GM18870 (cell line): ENCODE results near the gene MAPK11.

Experiments
- ATAC-seq: cut with Tn5 transposase; IDR thresholded peaks from one replicate; pipeline ENCODE4 v1.9.1; 2021; ENCODE audit warnings: moderate library complexity; ENCODE audit not compliant: unreplicated experiment

MAPK11 gene

DNA sequence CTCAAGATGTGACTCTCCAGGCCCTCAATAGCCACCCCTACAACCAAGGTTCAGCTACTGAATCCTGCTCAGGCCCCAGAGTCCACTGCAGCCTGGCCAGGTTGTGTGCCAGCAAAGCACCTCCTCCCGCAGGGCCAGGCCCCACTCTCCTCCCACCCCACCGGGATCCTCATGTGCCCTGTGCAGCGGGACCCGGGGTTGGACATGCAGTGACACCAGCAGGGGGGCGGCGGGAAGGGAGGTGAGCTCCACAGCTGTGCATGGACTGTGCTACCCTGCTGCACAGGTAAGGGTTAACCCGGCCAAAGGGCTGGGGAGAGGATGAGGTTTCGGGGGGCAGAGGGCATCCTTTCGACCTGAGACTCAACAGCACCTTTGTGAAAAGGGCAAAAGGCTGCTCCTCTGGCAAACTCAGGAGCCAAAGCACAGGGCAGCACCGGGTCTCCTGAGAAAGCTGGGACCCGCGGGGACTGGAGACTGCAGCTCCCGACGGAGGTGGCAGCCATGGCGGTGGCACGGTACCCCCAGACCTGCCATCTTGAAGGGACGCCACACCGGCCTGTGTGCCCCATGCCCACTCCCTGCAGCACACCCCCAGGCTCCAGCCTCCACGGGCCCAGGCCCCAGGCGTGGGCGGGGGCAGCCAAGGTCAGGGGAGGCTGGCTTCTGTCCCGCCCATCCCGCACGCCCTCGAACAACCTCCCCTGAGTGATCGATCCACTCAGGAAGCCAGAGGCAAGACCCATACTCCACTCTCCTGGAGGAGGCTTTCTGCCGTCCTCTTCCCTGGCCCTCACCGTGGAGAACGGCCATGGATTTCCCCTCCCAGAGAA is 26.7 kb upstream of the MAPK11 start:
- no peak for ATAC-seq

DNA sequence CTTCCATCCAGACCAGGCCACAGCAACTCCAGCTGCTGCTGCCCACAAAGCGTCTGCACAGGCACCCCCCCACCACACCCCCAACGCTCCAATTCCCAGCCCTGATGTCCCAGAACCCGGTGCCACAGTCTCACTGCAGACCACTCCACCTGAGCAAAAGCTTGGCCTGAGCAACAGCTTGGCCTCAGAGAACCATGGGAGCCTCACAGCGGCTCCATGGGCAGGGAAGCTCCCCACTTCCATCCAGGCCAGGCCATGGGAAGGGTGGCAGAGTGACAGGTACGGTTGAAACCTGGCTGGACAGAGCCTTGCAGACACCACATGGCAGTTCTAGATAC is 24.1 kb upstream of the MAPK11 start:
- no peak for ATAC-seq

DNA sequence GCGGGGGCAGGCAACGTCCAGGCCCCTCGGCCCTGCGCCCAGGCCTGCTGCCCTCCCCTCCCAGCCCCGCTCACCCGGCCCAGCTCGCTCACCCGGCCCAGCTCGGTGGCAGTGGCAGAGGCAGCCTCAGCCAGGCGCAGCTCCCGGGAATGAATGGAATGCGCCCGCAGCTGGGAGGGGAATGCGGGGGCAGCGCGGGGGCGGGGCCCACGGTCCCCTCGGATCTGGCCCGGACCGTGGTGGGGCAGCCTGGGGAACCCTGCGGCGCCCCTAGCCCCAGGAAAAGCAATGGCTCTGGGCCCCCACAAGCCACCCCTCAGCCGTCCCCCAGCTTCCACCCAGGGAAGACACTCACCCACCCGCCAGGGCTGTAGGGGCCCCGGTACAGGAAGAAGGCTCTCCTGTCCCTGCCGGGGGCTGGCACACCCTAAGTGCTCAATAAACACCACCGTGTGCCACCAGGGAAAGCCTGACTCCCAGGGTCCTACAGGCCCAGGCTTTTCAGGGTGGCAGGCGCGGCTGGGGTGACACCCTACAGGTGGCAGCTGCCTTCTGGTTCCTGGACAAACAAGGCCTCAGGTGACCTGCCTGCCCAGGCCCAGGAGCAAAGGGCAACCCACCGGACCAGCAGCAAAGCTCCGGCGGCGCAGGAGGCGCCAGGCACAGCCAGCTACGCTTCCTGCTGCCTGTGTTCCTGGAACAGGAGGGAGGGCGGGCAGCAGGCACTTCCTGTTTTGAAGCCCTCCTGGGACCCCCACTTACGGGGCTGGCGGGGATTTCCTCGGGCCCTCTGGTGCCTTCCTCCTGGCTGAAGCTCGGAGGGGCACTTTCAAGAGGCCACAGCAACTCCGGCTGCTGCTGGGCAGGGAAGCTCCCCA is 23.5 kb upstream of the MAPK11 start:
- no peak for ATAC-seq

DNA sequence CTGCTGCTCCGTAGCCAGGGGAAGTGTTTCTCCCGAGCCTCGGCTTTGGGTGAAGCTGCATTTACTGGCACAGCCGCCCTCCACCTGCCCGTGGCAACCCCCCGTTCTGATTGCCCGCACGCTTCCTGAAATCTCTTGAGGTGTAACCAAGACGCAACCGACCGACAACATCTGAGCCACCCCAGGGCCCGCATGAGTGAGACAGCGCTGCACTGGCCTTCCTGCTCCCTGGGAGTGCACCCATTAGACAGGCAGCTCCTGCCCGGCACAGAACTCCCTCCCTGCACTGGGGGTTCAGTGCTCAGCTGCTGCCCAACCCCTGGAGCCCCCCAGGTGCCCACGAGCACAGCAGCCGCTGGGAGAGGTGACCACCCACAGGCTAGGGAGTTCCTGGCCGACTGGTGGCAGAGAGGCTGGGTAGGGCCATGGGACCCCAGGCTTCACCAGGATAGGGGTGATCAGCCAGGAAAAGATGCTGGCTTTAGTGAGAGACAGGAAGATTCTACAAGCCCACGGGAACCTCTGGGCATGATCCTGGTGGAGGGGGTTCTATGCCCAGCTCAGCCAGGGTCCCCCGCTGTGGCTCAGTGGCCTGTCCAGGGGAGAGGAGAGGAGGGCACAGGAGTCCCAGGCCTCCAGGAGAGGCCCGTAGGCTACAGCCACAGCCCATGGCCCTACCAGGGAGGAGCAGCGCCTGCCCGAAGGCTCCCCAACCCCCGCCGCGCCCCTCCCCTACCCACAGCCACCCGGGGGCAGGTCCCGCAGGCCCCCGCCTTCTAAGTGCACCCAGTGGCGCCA is 22.7 kb upstream of the MAPK11 start:
- no peak for ATAC-seq

DNA sequence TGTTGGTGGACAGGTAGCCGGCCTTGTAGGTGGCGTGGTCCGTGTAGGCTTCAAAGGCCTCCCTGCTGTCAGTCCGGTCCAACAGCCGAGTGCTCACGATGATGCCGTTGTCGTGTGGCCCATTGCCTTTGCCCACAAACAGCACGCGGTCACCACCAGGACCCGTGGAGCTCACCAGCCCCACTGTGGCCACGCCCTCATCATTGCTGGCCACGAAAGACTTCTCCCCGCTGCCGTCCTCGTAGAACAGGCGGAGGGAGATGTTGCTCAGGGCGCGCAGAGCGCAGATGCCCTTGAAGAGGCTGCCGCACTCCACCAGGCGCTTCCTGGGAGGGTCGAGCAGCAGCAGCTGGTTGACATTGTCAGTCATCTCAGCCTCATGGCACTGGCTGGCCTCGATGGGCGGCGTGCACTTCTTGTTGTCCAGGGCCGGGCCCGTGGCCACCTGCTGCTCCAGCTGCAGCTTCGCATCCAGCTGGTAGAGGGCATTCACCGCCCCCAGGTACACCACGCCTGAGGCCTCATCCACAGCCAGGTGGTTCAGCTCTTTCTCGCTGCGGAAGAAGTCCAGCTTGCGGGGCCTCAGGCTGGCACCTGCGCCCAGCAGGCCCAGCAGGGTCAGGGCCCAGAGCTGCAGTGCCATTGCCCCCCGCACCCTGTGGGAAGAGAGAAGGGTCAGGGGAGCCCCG is 19.9 kb upstream of the MAPK11 start:
- ATAC-seq = no peak

DNA sequence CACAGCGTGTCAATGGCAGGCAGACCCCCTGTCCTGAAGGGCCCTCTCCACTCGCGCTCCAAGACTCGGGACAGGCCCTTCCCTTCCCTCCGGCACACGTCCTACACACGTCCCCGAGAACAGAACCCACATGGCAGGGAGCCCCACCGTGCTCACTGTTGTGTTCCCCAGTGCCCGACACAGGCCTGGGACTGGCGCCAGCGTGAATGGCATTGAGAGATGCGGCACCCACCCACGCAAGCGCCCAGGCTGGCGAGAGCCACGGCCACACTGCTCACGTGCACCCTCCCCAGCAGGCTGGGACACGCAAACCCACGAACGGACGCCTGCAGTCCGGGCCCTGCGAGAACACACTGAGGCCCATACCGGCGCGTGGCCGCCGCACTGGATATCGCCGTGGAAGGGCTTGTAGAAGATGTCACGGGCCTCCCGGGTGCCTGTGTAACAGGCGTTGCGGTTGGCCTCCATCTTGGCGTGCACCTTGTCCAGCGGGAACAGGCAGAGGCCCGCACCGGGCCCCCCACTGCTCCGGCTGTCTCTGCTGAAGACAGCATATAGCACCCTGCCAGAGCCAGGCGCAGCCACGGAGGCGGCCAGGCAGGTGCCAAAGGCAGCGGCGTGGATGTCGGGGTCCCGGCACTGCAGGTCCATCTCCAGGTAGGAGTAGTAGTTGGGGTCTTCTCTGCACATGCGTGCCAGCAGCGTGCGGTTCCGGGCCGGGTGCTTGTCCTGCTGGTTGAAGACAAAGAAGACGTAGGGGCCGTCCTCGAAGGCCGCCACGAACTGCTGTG is 19.2 kb upstream of the MAPK11 start:
- ATAC-seq = no peak

DNA sequence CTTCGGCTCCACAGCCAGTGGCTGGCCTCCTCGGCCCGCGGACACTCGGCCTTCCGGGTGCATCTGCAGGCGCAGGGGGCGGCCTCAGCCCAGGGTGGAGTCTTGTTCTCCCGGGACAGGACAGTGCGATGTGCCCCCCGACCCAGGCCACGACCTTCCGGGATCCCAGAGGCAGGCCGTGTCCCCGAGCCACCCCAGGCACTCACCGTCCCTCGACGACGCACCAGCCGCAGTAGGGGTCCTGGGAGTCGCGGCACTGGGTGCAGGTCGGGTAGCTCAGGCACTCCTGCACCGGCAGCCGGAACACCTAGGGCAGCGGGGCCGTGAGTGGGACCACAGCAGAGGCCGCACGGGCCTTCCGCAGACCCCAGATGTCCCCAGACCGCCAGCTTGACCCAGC is 17.6 kb upstream of the MAPK11 start:
- ATAC-seq = no peak

DNA sequence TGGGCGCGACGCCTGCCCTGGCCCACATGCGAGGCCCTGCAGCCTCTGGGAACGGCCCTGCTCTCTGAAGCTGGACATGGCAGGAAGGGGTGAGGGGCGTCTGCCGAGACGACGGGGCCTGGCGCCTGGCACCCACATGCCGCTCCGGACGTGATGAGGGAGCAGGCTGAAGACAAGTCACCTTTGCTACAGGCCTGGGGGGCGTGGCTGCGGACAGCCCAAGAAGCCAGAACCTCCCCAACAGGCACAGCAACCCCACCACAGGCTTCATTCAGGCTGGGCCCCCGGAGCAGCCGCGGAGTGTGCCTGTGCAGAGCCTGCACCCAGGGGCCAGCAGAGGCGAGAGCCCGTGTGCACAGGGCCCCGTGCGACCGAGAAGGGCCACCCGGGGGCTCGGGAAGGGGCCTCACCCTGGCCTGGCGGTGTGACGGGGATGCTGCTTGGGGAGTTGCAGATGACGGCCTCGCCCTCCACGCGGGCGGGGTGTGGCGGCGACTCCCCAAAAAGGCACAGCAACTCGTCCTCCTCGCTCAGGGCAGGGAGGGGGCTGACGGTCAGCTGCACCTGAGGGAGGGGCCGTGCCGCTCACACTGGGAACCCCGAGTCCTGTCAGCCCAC is 16.6 kb upstream of the MAPK11 start:
- ATAC-seq = no peak

DNA sequence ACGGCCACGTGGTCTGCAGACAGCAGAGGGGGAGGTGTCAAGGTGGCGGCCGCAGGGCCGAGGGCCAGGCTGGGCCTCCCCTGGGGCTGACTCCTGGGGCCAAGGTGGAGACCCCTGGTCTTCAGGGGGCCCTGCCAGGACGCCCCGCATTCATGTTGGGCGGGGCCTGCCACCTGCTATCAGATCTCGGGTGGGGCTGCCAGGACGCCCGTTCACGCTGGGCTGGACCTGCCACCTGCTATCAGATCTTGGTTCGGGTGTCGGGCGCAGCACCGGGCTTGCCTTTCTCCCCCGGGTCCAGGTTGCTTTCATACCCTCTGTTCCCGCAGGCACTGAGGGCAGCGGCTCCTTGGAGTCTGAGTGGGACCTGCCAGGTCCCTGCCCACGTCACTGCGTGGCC is 16.1 kb upstream of the MAPK11 start:
- no peak for ATAC-seq

DNA sequence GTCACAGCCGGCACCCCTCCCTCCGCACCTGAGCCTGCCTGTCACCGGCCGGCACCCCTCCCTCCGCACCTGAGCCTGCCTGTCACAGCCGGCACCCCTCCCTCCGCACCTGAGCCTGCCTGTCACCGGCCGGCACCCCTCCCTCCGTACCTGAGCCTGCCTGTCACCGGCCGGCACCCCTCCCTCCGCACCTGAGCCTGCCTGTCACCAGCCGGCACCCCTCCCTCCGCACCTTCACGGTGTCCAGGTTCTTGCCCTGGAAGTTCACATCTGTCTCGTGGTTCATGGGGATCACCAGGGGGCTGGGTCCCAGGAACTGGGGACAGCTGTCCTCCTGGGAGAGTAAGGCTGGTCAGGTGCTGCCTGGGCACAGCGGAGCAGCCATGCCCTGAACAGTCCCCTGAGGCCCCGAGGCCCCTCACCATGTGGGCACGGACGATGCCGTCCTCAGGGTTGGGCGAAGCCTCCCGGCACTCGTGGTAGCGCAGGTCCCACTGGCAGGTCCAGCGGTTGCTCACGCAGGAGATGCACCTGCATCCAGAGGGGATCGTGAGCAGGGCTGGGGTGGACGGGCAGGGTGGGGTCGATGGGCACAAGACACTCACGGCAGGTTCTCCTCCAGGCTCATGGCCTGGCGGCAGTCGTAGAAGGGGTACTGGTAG is 15.5 kb upstream of the MAPK11 start:
- ATAC-seq = no peak

DNA sequence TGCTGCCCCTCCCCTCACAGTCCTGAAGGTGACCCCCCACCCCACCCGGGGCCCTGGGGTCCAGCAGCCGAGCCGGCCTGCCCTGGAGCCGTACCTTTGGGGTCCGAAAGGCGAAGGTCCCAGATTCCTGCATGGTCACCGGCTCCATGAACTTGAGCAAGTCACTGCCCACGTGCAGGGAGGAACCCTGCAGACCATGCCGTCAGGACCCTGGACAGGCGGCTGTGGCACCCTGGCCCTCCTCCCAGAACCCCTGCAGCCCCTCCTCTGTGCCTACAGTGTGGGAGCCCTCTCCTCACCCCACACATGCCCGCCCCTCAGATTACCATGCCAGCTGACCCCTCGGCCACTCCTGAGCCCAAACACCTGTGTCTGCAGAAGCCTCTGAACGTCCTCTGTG is 14.3 kb upstream of the MAPK11 start:
- ATAC-seq = no peak

DNA sequence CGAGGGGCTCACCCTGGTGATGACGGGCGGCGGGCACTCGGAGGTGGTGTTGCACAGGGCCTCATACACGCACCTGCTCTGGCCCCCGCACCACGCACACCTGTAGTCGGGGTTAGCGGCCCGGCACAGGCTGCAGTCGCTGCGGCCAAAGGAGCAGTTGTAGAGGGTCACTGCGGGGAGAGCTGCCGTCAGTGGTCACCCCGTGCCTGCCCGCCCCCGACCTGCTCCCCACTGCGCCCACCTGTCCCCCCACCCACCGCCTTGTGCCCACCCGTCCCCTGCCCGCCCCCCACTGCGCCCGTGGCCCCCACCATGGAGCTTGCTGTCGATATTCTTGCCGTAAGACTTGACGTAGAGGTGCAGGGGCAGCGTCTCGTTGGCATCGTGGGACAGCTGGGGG is 13.6 kb upstream of the MAPK11 start:
- no peak for ATAC-seq

DNA sequence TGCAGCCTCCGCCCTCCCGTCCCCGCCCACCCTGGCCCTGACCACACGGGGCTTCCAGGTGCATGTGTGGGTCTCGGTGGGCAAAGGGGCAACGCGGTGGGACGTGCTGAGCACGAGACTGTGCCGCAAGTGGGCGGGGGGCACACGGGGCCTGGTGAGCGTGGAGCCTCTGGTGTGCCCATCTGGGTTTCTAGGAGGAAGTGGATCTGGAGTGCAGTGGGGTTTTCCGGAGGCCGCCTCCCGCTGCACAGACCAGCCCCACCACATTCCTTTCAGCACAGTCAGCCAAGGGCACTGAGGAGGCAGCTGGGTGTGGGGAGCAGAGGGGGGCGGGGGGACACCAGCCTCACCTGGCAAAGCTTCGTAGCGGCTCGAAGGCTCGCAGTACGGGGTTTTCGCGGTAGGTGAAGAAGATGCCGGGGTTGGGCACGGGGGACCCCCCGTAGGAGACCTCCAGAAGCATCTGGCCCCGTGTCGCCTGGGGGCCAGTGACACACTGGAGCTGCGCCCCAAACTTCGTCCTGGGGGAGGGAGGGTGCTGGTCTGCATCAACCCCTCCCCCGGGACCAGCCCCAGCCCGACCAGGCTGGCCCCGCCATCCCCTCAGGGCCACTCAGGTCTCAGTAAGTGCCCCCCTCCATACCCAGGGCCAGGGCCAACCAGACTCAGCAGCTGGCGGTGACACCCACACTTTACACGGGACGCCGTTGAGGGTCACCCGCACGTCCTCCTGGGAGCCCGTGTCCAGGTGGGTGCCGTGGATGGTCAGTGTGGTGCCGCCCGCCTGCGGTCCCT is 12.4 kb upstream of the MAPK11 start:
- ATAC-seq = no peak

DNA sequence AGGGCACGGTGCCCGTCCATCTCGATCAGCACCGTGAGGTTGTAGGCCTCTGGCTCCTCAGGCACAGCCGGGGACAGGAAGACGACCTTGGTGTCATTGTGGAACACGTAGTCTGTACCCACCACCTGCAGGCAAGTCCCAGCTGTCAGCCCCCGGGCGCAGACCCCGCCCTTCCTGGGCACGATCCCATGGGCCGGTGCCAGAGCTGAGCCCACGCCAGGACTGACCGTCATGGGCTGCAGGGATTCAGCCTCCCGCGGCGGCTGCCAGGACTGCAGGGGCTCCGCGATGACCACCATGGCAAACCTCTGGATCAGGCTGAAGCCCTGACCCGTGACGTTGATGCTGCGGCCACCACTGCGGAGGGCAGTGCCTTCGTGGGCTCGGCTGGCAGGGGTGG is 11.8 kb upstream of the MAPK11 start:
- ATAC-seq = no peak

DNA sequence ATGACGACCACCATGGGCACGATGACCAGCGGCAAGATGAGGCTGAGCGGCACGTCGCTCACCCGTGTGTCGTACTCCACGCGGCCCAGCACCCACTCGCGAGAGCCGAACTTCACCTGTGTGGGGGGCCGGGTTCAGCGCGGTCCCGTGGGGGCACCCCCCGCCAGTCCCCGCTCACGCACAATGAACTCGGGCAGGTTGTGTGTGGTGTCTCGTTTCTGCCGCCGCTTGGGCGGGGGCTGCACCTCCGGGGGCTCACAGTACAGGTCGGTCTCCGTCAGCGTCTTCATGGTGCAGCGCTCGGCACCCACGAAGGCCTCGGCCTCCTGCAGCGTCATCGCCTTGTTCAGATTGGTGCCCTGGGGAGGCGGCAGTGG is 11.2 kb upstream of the MAPK11 start:
- no peak for ATAC-seq

DNA sequence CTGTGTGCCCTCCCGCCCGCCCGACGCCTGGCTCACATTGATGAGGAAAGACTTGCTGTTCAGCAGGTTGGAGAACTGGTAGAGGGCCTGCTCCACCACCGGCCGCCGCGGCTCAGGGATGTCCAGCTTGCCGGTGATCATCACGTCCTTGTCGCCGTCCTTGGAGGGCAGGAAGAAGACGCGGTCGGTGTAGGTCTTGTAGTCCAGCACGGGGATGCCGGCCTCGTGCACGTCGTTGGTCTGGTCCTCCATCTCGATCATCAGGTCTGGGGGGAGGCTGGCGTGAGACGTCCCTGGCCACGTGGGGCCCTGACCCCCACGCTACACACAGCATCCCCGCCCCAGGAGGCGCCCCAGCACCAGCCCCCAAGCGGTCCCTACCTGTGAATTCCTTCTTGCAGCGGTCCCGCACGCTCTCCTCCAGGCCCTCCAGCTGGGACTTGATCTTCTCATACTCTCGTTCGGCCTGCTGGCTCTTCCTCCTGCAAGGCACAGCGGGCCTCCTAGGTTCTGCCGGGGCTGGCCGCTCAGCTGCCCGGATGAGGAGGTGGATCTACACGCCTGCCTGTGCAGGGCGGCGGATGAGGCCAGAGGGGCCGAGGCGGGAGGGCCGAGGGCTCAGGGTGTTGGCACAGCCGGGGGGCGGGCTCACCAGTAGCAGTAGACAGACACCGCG is 10.7 kb upstream of the MAPK11 start:
- ATAC-seq = no peak

DNA sequence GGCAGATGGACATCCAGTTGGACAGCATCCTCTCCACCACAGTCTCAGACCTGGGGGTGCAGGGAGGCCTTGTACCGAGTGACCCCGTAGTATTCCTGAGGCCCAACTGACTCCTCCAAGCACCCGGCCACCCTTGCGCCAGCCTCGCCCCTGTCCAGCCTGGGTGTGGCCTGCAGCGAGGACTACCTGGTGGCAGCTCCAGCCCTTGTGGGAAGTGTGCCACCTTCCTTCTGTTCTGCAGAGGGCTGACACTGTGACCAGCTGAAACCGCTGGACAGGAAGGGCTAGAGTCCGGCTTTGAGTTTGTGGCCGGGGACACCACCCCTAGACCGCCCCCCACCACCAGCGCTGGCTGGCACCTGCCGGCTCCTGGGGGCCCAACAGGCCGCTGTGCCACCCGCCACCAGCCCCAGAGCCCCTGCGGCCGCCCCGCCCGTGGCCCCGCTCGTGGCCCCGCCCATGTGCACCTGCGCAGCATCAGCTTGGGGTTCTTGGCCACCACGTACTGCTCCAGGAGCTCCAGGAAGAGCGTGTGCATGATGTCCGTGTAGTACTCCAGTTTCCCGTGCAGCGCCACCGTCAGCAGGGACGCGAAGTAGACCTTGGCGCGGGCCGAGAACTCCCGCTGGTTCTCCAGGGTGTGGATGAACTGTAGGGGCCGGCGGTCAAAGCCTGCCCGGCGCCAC is 10.0 kb upstream of the MAPK11 start:
- no peak for ATAC-seq
